ENCODE results near the gene UNC13C.

DNA sequence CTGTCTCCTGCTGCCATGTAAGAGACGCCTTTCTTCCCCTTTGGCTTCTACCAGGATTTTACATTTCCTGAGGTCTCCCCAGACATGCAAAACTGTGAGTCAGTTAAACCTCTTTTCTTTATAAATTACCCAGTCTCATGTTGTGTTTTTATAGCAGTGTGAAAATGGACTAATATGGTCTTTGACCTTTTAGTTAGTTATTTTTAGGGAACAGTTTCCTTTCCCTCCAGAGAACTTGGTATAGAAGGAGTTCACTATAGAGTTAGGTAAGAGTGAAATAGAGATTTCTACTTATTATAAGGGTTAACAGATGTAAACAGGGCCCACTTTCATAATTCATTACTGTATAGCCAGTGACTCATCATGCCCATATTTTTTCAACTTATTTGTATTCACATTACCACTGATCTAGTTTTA lies 170.9 kb downstream of the UNC13C start:
- TF ChIP-seq POLR2A (IDR thresholded peaks at IDR 0.05) = no peak
- TF ChIP-seq, protein P1, sequence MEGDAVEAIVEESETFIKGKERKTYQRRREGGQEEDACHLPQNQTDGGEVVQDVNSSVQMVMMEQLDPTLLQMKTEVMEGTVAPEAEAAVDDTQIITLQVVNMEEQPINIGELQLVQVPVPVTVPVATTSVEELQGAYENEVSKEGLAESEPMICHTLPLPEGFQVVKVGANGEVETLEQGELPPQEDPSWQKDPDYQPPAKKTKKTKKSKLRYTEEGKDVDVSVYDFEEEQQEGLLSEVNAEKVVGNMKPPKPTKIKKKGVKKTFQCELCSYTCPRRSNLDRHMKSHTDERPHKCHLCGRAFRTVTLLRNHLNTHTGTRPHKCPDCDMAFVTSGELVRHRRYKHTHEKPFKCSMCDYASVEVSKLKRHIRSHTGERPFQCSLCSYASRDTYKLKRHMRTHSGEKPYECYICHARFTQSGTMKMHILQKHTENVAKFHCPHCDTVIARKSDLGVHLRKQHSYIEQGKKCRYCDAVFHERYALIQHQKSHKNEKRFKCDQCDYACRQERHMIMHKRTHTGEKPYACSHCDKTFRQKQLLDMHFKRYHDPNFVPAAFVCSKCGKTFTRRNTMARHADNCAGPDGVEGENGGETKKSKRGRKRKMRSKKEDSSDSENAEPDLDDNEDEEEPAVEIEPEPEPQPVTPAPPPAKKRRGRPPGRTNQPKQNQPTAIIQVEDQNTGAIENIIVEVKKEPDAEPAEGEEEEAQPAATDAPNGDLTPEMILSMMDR (IDR thresholded peaks at IDR 0.05) = no peak

All from tibial nerve (tissue), 3 donors.